Measurements from ENCODE around the gene SMIM20.
"Not testable (repeated sequence)": the region's sequence is repeated elsewhere in the genome, so short reads cannot be mapped to it uniquely, and the experiment has no call there.

The SMIM20 gene

GRCh38 chr4:25892796-25893195 is 21.2 kb upstream of the SMIM20 start:
- no peak for DNase-seq

GRCh38 chr4:25896776-25897539 is 17.1 kb upstream of the SMIM20 start:
- DNase-seq: no peak

GRCh38 chr4:25900310-25900709 is 13.7 kb upstream of the SMIM20 start:
- no peak for DNase-seq

GRCh38 chr4:25901030-25901430 is 13.0 kb upstream of the SMIM20 start:
- DNase-seq: no peak

- no peak for DNase-seq
These were observed 9.9 kb upstream of the SMIM20 start for GRCh38 chr4:25903900-25904747.

GRCh38 chr4:25904748-25905082 is 9.3 kb upstream of the SMIM20 start:
- no peak for DNase-seq

- no peak for DNase-seq
These were observed 8.6 kb upstream of the SMIM20 start for GRCh38 chr4:25905371-25905770.

GRCh38 chr4:25906113-25906512 is 7.9 kb upstream of the SMIM20 start:
- not testable (repeated sequence) for DNase-seq

GRCh38 chr4:25908491-25908901 is 5.5 kb upstream of the SMIM20 start:
- peak; percentile 13 to 83 for DNase-seq

- no peak for DNase-seq
These were observed 2.7 kb upstream of the SMIM20 start for GRCh38 chr4:25911356-25911755.

GRCh38 chr4:25913056-25913850 is 767 bp upstream of the SMIM20 start:
- no peak for DNase-seq

- no peak for DNase-seq
These were observed 791 bp downstream of the SMIM20 start for GRCh38 chr4:25914670-25915352.

GRCh38 chr4:25915353-25915705 is 1.3 kb downstream of the SMIM20 start:
- no peak for DNase-seq

- no peak for DNase-seq
These were observed 2.9 kb downstream of the SMIM20 start for GRCh38 chr4:25916870-25917269.

GRCh38 chr4:25919676-25920075 is 5.7 kb downstream of the SMIM20 start:
- no peak for DNase-seq

- DNase-seq: no peak
These were observed 7.9 kb downstream of the SMIM20 start for GRCh38 chr4:25921922-25922321.

- no peak for DNase-seq
These were observed 8.9 kb downstream of the SMIM20 start for GRCh38 chr4:25922812-25923369.

- no peak for DNase-seq
These were observed 9.7 kb downstream of the SMIM20 start for GRCh38 chr4:25923745-25924144.

GRCh38 chr4:25925486-25926201 is 11.6 kb downstream of the SMIM20 start:
- DNase-seq: no peak

GRCh38 chr4:25926462-25926861 is 12.4 kb downstream of the SMIM20 start:
- no peak for DNase-seq

- no peak for DNase-seq
These were observed 13.6 kb downstream of the SMIM20 start for GRCh38 chr4:25927361-25928195.
